Stimulated activated CD4-positive, alpha-beta T cell treated with anti-CD3 and anti-CD28 coated beads, Interleukin-15, amount 100 ng/mL, for 24 hours (primary cell): Measurements from ENCODE around the gene RSPO3.
"Not testable (repeated sequence)": the region's sequence is repeated elsewhere in the genome, so short reads cannot be mapped to it uniquely, and the experiment has no call there.

Experiments used
- DNase-seq: peaks from one replicate; pipeline ENCODE4 v3.0.0-alpha.2; 2020

RSPO3 gene

GRCh38 chr6:127206531-127207095 is 88.1 kb downstream of the RSPO3 start:
- no peak for DNase-seq

GRCh38 chr6:127207591-127208120 is 89.2 kb downstream of the RSPO3 start:
- no peak for DNase-seq

GRCh38 chr6:127210725-127211124 is 92.3 kb downstream of the RSPO3 start:
- DNase-seq = no peak

GRCh38 chr6:127212376-127212775 is 93.9 kb downstream of the RSPO3 start:
- DNase-seq = no peak

- DNase-seq = not testable (repeated sequence)
These were observed 95.6 kb downstream of the RSPO3 start for GRCh38 chr6:127214032-127214431.

- not testable (repeated sequence) for DNase-seq
These were observed 96.1 kb downstream of the RSPO3 start for GRCh38 chr6:127214531-127214930.

GRCh38 chr6:127215931-127216330 is 97.5 kb downstream of the RSPO3 start:
- DNase-seq = no peak

- no peak for DNase-seq
These were observed 98.6 kb downstream of the RSPO3 start for GRCh38 chr6:127216810-127217789.

- DNase-seq = no peak
These were observed 101.4 kb downstream of the RSPO3 start for GRCh38 chr6:127219869-127220268.

GRCh38 chr6:127221201-127221600 is 102.7 kb downstream of the RSPO3 start:
- DNase-seq = no peak

GRCh38 chr6:127222418-127222817 is 103.9 kb downstream of the RSPO3 start:
- no peak for DNase-seq

GRCh38 chr6:127225497-127225896 is 107.0 kb downstream of the RSPO3 start:
- DNase-seq = no peak

- not testable (repeated sequence) for DNase-seq
These were observed 115.3 kb downstream of the RSPO3 start for GRCh38 chr6:127233819-127234218.

GRCh38 chr6:127243501-127243900 is 125.0 kb downstream of the RSPO3 start:
- no peak for DNase-seq
